ENCODE data around the gene CHST11. TPM values are rescaled to one million over a fixed set of nuclear protein-coding genes. Genes with fewer than 3 reads are reported as not detected.
A peak's percentile ranks its signal among the peaks of the same experiment; 100 is the strongest.

Gene CHST11
- total and polyA plus RNA-seq, 9 of the 15 experiments (the other 6 are each of a cell fraction or from before 2014, with no cell fraction given), result 2.3 to 38.7 (median 15.0) TPM

DNA sequence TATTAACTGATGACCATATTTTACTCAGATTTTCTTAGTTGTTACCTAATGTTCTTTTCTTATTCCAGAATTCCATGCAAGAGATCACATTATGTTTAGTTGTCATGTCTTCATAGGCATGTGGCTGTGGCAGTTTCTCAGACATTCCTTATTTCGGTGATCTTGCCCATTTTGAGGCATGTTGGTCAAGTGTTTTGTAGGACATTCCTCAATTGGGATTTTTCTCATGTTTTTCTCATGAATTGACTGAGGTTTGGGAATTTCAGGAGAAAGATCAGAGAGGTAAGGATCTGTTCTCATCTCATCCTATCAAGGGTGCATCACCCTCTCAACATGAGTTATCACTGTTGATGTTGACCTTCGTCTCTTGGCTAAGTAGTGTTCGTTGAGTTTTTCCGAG lies 81.3 kb downstream of the CHST11 start (continued):
- TF ChIP-seq, protein P1, sequence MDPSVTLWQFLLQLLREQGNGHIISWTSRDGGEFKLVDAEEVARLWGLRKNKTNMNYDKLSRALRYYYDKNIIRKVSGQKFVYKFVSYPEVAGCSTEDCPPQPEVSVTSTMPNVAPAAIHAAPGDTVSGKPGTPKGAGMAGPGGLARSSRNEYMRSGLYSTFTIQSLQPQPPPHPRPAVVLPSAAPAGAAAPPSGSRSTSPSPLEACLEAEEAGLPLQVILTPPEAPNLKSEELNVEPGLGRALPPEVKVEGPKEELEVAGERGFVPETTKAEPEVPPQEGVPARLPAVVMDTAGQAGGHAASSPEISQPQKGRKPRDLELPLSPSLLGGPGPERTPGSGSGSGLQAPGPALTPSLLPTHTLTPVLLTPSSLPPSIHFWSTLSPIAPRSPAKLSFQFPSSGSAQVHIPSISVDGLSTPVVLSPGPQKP (CRISPR knock-in tag; IDR thresholded peaks at IDR 0.05), result no peak
- TF ChIP-seq, protein P2, sequence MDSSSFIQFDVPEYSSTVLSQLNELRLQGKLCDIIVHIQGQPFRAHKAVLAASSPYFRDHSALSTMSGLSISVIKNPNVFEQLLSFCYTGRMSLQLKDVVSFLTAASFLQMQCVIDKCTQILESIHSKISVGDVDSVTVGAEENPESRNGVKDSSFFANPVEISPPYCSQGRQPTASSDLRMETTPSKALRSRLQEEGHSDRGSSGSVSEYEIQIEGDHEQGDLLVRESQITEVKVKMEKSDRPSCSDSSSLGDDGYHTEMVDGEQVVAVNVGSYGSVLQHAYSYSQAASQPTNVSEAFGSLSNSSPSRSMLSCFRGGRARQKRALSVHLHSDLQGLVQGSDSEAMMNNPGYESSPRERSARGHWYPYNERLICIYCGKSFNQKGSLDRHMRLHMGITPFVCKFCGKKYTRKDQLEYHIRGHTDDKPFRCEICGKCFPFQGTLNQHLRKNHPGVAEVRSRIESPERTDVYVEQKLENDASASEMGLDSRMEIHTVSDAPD (CRISPR knock-in tag; IDR thresholded peaks at IDR 0.05), result no peak
- no peak for TF ChIP-seq SLC30A9 (CRISPR knock-in tag; IDR thresholded peaks at IDR 0.05)

DNA sequence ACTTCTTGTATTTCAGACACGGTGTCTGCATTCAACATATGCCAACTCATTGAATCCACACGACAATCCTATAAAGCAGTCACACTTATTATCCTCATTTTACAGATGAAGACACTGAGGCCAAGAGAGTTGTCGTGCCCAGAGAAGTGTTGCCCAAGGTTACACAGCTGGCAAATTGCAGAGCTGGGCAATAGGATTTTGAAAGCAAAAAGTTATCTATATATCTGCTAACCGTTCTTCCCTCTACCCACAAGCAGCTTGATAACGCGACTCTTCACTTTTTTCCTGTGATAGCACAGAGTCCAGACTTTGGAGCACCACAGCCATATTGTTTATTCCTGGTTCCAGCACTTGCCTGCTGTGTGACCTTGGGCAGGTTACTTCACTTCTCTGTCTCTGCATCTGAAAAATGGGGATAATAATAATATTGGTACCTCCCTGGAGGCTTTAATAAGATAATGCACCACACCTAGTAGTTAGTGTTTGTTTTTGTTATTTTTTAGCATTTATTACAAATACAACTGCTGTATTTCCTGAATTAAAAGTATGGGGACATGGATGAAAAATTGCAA lies 82.2 kb downstream of the CHST11 start:
- H3K79me2 ChIP-seq (ENCODE audit: control insufficient read depth, insufficient read depth, low read length), result peaks cover 77% of the 10 kb centered on the region
- no peak overlapping the region for H3K9ac ChIP-seq (ENCODE audit: insufficient read depth in 1 of 2, low read depth in 2 of 2, low read length in 2 of 2)
- TF ChIP-seq ZBTB8A (IDR thresholded peaks at IDR 0.05; ENCODE audit: partially characterized antibody) (no peak), RBM25 (IDR thresholded peaks at IDR 0.05; ENCODE audit: low read depth, low read length, severe bottlenecking) (peak; percentile 67), ZFP36 (IDR thresholded peaks at IDR 0.05; ENCODE audit: low read depth, low read length, partially characterized antibody) (peak; percentile 60), ADNP (tag; IDR thresholded peaks at IDR 0.05) (peak; percentile 77), BCOR (IDR thresholded peaks at IDR 0.05) (peak; percentile 43; the same call in 1 of the 2 replicates), TEAD2 (tag; IDR thresholded peaks at IDR 0.05) (no peak)
- peaks cover 9% of the 10 kb centered on the region for H3K36me3 ChIP-seq (ENCODE audit: control insufficient read depth, insufficient read depth, low read length)
- H3K4me3 ChIP-seq, result no peak overlapping the region
- H3K4me2 ChIP-seq (ENCODE audit: insufficient read depth, low read length), result no peak overlapping the region
- intact Hi-C loops (cut with micrococcal nuclease) (no loop called here), in situ Hi-C loops (cut with MboI) (no loop called here)
- no TSS peak for BruUV-seq (replicated peaks)
- 38% methylated on average over 6 of the region's 6 CpGs for WGBS (ENCODE audit: insufficient coverage, low coverage, missing lambda C conversion rate)
- FAIRE-seq (no peak), ATAC-seq (no peak), DNase-seq (ENCODE audit: extremely low read depth in 1 of 4, low spot score in 3 of 4) (no peak)
- POLR2A ChIA-PET, result no interaction called here
- no peak overlapping the region for H3K27ac ChIP-seq (ENCODE audit: extremely low read depth, low read depth, low read length)
- no peaks in the 10 kb centered on the region for H3K27me3 ChIP-seq (ENCODE audit: control insufficient read depth in 2 of 2, insufficient read depth in 2 of 2, low read length in 2 of 2)
- CTCF ChIA-PET (ENCODE audit: low intra/inter-chr PET ratio), result no interaction called here
- H3K4me1 ChIP-seq (replicated peaks in 1 of 2; ENCODE audit: control insufficient read depth in 2 of 2, insufficient read depth in 2 of 2, low read length in 2 of 2), result peaks cover 0 to 12% of the 10 kb centered on the region in 2 experiments; a peak in 4 of 5 replicates
- no peak overlapping the region for H2AFZ ChIP-seq (ENCODE audit: low read depth, low read length)
- no peaks in the 10 kb centered on the region for H3K9me1 ChIP-seq (ENCODE audit: control insufficient read depth, insufficient read depth, low read length)
- H3K9me3 ChIP-seq (replicated peaks; ENCODE audit: control insufficient read depth, insufficient read depth, low read depth, low read length), result peaks cover 4% of the 10 kb centered on the region; the same call in 1 of the 2 replicates
- H4K20me1 ChIP-seq (replicated peaks; ENCODE audit: control insufficient read depth, insufficient read depth, low read length), result peaks cover 6% of the 10 kb centered on the region; the same call in 1 of the 2 replicates
